Measurements from ENCODE around the gene EMID1.
A peak's percentile ranks its signal among the peaks of the same experiment; 100 is the strongest.

Gene EMID1

DNA sequence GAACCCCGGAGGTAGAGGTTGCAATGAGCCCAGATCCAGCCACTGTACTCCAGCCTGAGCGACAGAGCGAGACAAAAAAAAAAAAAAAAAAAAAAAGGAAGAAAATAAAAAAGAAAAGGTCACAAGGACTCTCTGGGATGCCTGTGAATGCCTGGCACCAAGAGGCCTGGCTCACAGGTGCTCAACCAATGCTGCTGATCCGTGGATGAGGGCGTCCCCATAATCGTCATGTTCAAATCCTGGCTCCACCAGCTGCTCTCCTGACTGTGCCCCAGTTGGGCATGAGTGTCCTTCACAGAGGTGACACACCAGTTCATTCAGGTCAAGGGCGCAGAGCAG lies 100.1 kb downstream of the EMID1 start:
- DNase-seq = no peak
- H3K27me3 ChIP-seq (replicated peaks) = no peaks in the 10 kb centered on the region
- H3K27ac ChIP-seq = no peak overlapping the region
- TF ChIP-seq, protein P1, sequence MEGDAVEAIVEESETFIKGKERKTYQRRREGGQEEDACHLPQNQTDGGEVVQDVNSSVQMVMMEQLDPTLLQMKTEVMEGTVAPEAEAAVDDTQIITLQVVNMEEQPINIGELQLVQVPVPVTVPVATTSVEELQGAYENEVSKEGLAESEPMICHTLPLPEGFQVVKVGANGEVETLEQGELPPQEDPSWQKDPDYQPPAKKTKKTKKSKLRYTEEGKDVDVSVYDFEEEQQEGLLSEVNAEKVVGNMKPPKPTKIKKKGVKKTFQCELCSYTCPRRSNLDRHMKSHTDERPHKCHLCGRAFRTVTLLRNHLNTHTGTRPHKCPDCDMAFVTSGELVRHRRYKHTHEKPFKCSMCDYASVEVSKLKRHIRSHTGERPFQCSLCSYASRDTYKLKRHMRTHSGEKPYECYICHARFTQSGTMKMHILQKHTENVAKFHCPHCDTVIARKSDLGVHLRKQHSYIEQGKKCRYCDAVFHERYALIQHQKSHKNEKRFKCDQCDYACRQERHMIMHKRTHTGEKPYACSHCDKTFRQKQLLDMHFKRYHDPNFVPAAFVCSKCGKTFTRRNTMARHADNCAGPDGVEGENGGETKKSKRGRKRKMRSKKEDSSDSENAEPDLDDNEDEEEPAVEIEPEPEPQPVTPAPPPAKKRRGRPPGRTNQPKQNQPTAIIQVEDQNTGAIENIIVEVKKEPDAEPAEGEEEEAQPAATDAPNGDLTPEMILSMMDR (IDR thresholded peaks at IDR 0.05; ENCODE audit: low read depth, low read length, missing control alignments) = no peak
- H3K36me3 ChIP-seq (replicated peaks) = peaks cover 6% of the 10 kb centered on the region
- in situ Hi-C loops (cut with HindIII; ENCODE audit: low pct_ligation_motif_present, low sequenced_read_pairs) = no loop called here
- peak overlapping the region; percentile 71 for H3K4me3 ChIP-seq (ENCODE audit: low read depth, low read length)

DNA sequence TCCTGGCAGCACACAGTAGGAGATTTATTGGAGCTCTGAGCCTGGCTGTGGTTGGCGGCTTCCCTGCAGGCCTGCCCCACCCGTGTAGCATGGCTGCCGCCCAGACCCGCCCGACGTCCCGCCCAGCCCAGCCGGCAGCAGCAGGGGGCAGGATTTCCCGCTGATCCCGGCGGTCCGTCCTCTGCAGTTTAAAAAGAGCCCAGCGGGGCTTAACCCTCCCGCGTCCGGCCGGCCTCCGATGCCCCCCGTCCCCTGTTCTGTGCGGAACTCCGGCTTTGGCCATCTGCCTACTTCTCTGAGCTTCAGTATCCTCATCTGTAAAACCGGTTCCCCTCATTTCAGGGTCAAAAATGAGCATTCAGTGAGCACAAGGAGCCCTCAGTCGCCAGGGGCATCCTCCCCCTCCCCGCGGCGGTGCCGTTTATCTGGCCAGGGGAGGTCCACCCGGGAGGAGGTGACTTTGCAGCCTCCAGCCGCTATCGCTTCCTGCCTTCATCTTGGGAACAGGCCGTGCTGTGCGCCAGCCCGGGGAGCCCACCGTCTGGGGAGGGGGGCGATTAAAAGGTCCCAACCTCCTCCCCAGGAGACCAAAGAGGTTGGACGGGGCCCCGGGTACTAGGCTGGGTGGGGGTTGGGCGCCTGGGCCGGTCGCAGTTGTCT lies 100.6 kb downstream of the EMID1 start, which contains the start of gene GAS2L1:
Gene GAS2L1, plus strand, starts transcription at position 476 of the 660 bp plus-strand sequence. CDS start 1,456 bp downstream, outside the sequence.
- H3K36me3 ChIP-seq (replicated peaks) = peaks cover 2% of the 10 kb centered on the region
- no peaks in the 10 kb centered on the region for H3K27me3 ChIP-seq (replicated peaks)
- H3K27ac ChIP-seq = peak within 1 kb of the TSS; percentile 74
- DNase-seq = peak; percentile 73
- in situ Hi-C loops (cut with HindIII; ENCODE audit: low pct_ligation_motif_present, low sequenced_read_pairs) = no loop called here
- peak within 1 kb of the TSS; percentile 71 for H3K4me3 ChIP-seq (ENCODE audit: low read depth, low read length)
- TF ChIP-seq, protein P1 (IDR thresholded peaks at IDR 0.05; ENCODE audit: low read depth, low read length, missing control alignments) = peak; percentile 76

DNA sequence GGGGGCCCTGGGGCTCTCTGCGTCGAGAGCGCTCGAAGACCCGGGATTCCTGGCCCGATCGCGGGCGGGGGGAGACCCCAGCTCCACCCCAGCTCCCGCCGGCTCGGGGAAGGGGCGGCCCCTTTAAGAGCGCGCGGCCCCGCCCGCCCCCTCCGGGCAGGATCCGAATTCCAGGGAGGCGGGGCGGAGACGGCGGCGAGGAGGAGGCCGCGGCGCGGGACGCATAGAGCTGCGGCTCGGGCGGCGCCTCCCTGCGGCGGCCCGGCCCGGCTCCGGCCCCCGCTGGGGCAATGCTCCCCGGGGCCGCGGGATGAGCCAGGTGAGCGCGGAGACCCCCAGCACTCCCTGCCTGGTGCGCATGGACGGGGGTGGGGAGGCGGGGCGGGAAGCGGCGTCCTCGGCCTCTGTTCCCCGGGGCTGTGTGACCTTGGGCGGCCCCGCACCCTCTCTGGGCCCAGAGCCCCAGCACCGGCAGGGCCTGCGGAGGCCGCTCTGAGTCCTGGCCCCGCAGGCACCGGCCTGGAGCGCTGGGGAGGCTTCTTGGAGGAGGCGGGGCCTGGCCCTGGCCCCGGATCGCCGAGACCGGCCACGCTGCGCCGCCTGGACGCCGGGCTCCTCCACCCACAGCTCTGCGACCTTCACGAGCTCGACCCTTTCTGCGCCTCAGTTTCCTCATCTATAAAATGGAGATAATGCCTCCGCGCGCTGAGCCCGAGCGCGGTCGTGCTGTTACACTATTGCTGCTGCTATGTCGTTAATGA lies 101.3 kb downstream of the EMID1 start:
- peaks cover 3% of the 10 kb centered on the region for H3K36me3 ChIP-seq (replicated peaks)
- peak overlapping the region; percentile 71 for H3K4me3 ChIP-seq (ENCODE audit: low read depth, low read length)
- H3K27ac ChIP-seq = peak overlapping the region; percentile 74
- DNase-seq = peak; percentile 55
- no peaks in the 10 kb centered on the region for H3K27me3 ChIP-seq (replicated peaks)
- in situ Hi-C loops (cut with HindIII; ENCODE audit: low pct_ligation_motif_present, low sequenced_read_pairs) = no loop called here
- TF ChIP-seq, protein P1 (IDR thresholded peaks at IDR 0.05; ENCODE audit: low read depth, low read length, missing control alignments) = no peak

DNA sequence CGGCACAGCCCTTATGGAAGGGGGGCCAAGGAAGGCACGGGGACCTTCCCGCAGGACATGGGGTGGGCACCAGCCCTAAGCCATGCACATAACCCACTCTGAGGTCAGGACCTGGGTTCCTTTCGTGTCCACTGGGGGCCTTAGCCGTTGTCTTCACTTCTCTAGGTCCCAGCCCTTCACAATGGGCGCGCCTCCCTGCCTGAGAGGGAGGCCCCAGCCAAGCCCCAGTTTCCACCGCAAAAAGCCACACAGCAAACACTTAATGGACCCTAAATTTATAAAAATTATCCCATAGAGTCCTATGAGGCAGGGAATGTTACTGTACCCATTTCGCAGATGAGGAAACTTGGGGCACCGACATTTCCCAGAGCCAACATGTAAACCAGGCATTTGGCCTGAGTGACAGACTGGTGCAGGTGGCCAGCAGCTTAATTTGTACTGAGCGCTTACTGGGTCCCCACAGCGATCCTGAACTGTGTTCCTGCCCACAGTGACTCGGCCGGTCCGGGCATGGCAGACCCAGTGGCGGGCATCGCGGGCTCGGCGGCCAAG lies 102.0 kb downstream of the EMID1 start:
- TF ChIP-seq, protein P1 (IDR thresholded peaks at IDR 0.05; ENCODE audit: low read depth, low read length, missing control alignments) = peak; percentile 1
- in situ Hi-C loops (cut with HindIII; ENCODE audit: low pct_ligation_motif_present, low sequenced_read_pairs) = no loop called here
- Histone ChIP-seq H3K27ac (peak overlapping the region; percentile 74), H3K4me3 (ENCODE audit: low read depth, low read length) (peak overlapping the region; percentile 71), H3K36me3 (replicated peaks) (peaks cover 5% of the 10 kb centered on the region), H3K27me3 (replicated peaks) (no peaks in the 10 kb centered on the region)
- DNase-seq = no peak

DNA sequence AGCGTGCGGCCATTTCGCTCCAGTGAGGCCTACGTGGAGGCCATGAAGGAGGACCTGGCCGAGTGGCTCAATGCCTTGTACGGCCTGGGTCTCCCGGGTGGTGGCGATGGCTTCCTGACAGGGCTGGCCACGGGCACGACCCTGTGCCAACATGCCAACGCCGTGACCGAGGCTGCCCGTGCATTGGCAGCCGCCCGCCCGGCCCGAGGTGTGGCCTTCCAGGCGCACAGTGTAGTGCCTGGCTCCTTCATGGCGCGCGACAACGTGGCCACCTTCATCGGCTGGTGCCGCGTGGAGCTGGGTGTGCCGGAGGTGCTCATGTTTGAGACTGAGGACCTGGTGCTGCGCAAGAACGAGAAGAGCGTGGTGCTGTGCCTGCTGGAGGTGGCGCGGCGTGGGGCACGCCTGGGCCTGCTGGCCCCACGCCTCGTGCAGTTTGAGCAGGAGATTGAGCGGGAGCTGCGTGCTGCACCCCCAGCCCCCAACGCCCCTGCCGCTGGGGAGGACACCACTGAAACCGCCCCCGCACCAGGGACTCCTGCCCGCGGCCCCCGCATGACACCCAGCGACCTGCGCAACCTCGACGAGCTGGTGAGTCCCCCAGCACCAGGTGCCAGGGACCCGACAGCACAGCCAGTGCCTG lies 102.6 kb downstream of the EMID1 start:
- no peak for DNase-seq
- in situ Hi-C loops (cut with HindIII; ENCODE audit: low pct_ligation_motif_present, low sequenced_read_pairs) = no loop called here
- peak overlapping the region; percentile 20 for H3K27ac ChIP-seq
- TF ChIP-seq, protein P1 (IDR thresholded peaks at IDR 0.05; ENCODE audit: low read depth, low read length, missing control alignments) = no peak
- H3K27me3 ChIP-seq (replicated peaks) = no peaks in the 10 kb centered on the region
- peak overlapping the region; percentile 71 for H3K4me3 ChIP-seq (ENCODE audit: low read depth, low read length)
- peaks cover 5% of the 10 kb centered on the region for H3K36me3 ChIP-seq (replicated peaks)

Data from brain microvascular endothelial cell (primary cell).